Ectodermal cell (in vitro differentiated cells): Measurements from ENCODE around the gene STX17.

ENCODE experiments used
- H3K27ac ChIP-seq: 2 replicates; pipeline ENCODE4 v1.7.0; 2013; ENCODE audit warnings: mild to moderate bottlenecking, low read depth, low read length; ENCODE audit not compliant: insufficient read depth, poor library complexity, severe bottlenecking
- H3K27me3 ChIP-seq: 2 replicates; pipeline ENCODE4 v1.7.0; 2013; ENCODE audit warnings: mild to moderate bottlenecking, low read length; ENCODE audit not compliant: insufficient read depth, control insufficient read depth, poor library complexity, severe bottlenecking
- H3K36me3 ChIP-seq: one replicate; pipeline ENCODE4 v1.7.0; 2013; ENCODE audit warnings: low read length; ENCODE audit not compliant: control insufficient read depth, insufficient read depth
- H3K4me1 ChIP-seq: one replicate; pipeline ENCODE4 v1.7.0; 2013; ENCODE audit warnings: low read length; ENCODE audit not compliant: control insufficient read depth, insufficient read depth
- H3K4me3 ChIP-seq: 2 replicates; pipeline ENCODE4 v1.7.0; 2013; ENCODE audit warnings: low read depth, low read length, control low read depth; ENCODE audit not compliant: insufficient read depth
- H3K9me3 ChIP-seq: 2 replicates; pipeline ENCODE4 v1.7.0; 2013; ENCODE audit warnings: mild to moderate bottlenecking, low read length, moderate library complexity; ENCODE audit not compliant: control insufficient read depth
- WGBS, 2 experiments: methylation state at CpG; one replicate each; pipeline ENCODE4 v1.1.7; 2013; ENCODE audit warnings: missing lambda C conversion rate in 2 of 2; 5-methylcytosine and 5-hydroxymethylcytosine counted together

The STX17 gene

GRCh38 chr9:99929652-99930051, 23.2 kb downstream of the STX17 start:
- H3K27me3 ChIP-seq: no peaks in the 10 kb centered on the region
- H3K27ac ChIP-seq: no peak overlapping the region
- H3K36me3 ChIP-seq: peaks cover 10% of the 10 kb centered on the region
- WGBS, 2 experiments: 96 to 97% methylated on average over 2 of the region's 2 CpGs
- no peaks in the 10 kb centered on the region for H3K9me3 ChIP-seq
- H3K4me1 ChIP-seq: no peaks in the 10 kb centered on the region
- no peak overlapping the region for H3K4me3 ChIP-seq

- Histone ChIP-seq H3K4me1 (no peaks in the 10 kb centered on the region), H3K27me3 (no peaks in the 10 kb centered on the region), H3K36me3 (peaks cover 10% of the 10 kb centered on the region), H3K27ac (no peak overlapping the region), H3K9me3 (no peaks in the 10 kb centered on the region), H3K4me3 (no peak overlapping the region)
- 90 to 95% methylated on average over 6 of the region's 6 CpGs for WGBS, 2 experiments
Measured at GRCh38 chr9:99931155-99931840, 24.8 kb downstream of the STX17 start.

- H3K4me1 ChIP-seq: no peaks in the 10 kb centered on the region
- H3K27me3 ChIP-seq: no peaks in the 10 kb centered on the region
- H3K36me3 ChIP-seq: no peaks in the 10 kb centered on the region
- no peak overlapping the region for H3K4me3 ChIP-seq
- WGBS, 2 experiments: 87 to 91% methylated on average over 2 to 4 of the region's 4 CpGs
- H3K9me3 ChIP-seq: no peaks in the 10 kb centered on the region
- no peak overlapping the region for H3K27ac ChIP-seq
Measured at GRCh38 chr9:99936947-99937587, 30.6 kb downstream of the STX17 start.

DNA sequence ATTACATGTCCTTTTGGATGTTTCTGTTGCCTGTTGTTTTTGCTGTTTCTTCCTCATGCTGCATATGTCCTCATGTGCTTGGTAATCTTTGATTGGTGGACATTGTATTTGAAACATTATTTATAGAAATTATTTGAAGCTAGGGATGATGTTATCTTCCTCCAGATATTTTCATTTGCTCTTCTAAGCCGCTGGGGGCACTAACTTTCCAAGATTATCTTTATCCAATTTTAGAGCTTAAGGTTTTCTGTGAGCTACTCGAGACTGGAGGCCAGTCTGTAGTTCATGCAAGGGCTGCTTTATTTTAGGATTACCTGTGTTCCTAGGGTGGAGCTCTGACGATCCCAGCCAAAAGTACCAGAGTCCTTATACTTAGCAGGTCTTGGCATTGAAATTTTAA, 40.9 kb downstream of the STX17 start:
- H3K4me3 ChIP-seq: no peak overlapping the region

DNA sequence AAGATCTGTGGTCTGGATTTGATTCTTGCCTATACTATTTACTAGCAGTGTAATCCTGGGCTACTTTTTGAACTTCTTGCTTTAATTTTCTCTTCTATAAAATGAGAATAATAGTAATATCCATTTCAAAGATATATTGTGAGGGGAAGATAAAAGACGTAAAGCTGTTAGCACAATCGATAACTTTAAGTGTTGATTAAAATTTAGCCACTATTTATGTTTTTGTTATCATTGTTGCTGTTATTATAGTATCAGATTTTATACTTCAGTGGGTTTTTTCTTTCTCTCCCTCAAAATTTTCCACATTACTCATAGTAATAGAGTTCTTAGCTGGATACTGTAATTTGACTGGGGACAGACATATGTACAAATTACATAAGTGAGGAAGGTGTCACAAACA, 42.0 kb downstream of the STX17 start:
- H3K27ac ChIP-seq: no peak overlapping the region
- no peaks in the 10 kb centered on the region for H3K4me1 ChIP-seq
- no peaks in the 10 kb centered on the region for H3K36me3 ChIP-seq
- 100% methylated on average over 2 of the region's 2 CpGs; no CpG with 5 or more reads in 1 of the 2 experiments for WGBS, 2 experiments
- H3K9me3 ChIP-seq: no peaks in the 10 kb centered on the region
- no peaks in the 10 kb centered on the region for H3K27me3 ChIP-seq
- no peak overlapping the region for H3K4me3 ChIP-seq

More for the DNA sequence above, 40.9 kb downstream of the STX17 start:
- Histone ChIP-seq H3K27me3 (no peaks in the 10 kb centered on the region), H3K9me3 (no peaks in the 10 kb centered on the region), H3K36me3 (no peaks in the 10 kb centered on the region), H3K27ac (no peak overlapping the region), H3K4me1 (no peaks in the 10 kb centered on the region)
- 64 to 76% methylated on average over 2 to 3 of the region's 3 CpGs for WGBS, 2 experiments

DNA sequence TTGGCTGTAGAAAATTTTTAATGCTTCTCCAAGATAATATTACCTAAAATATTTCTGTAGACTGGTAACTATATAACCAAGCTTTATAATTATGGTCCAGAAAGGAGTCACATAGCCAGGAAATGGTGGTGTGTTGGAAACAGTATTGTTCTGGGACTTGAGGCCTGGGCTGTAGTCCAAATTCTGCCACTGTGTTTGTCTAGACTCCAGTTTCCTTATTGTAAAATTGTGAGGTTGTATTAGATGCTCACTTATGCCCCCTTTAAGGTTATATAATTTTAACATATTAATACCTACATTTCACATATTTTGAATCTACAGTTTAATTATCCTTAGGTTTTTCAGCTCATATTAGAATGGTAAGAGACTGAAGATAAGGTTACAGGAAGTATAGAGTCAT, 42.4 kb downstream of the STX17 start:
- H3K4me1 ChIP-seq: no peaks in the 10 kb centered on the region
- no peaks in the 10 kb centered on the region for H3K9me3 ChIP-seq
- no peak overlapping the region for H3K27ac ChIP-seq
- no peak overlapping the region for H3K4me3 ChIP-seq
- no peaks in the 10 kb centered on the region for H3K27me3 ChIP-seq
- H3K36me3 ChIP-seq: no peaks in the 10 kb centered on the region

DNA sequence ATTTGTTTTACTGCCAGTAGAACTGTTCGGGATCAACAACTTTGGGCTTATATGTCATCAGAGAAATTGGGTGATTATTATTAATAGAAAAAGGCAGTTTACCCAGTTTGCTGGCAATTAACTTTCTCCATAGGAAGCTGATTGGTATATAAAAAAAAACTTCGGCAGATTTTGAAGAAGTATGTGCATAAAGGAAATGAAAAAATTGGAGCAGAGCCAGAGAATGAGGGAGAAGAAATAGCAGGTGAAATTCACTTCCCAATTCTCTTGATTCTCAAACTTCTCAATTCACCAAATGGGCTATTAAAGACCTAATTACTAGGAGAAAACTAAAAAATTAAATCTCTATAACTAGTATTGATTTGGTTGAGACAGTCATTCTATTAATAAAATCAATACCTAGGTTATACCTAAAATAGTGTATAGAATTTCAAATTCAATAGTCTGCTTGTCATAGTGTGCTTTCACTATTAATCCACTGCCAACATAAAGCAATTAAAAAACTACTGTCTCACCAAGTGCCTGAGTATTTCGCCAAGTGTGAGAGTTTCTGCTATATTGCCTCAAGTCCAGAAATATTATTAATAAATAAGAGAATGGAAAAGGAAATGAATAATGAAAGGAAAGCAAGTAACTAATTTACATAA, 47.5 kb downstream of the STX17 start:
- H3K27me3 ChIP-seq: no peaks in the 10 kb centered on the region
- H3K9me3 ChIP-seq: no peaks in the 10 kb centered on the region
- H3K4me3 ChIP-seq: no peak overlapping the region
- H3K36me3 ChIP-seq: no peaks in the 10 kb centered on the region
- WGBS, 2 experiments: 84 to 98% methylated on average over 2 to 3 of the region's 3 CpGs
- H3K4me1 ChIP-seq: no peaks in the 10 kb centered on the region
- H3K27ac ChIP-seq: no peak overlapping the region

- Histone ChIP-seq H3K9me3 (no peaks in the 10 kb centered on the region), H3K27ac (no peak overlapping the region), H3K4me3 (no peak overlapping the region), H3K36me3 (no peaks in the 10 kb centered on the region), H3K4me1 (no peaks in the 10 kb centered on the region), H3K27me3 (no peaks in the 10 kb centered on the region)
- 87 to 100% methylated on average over 1 of the region's 1 CpG for WGBS, 2 experiments
Measured at GRCh38 chr9:99954819-99955218, 48.4 kb downstream of the STX17 start.

DNA sequence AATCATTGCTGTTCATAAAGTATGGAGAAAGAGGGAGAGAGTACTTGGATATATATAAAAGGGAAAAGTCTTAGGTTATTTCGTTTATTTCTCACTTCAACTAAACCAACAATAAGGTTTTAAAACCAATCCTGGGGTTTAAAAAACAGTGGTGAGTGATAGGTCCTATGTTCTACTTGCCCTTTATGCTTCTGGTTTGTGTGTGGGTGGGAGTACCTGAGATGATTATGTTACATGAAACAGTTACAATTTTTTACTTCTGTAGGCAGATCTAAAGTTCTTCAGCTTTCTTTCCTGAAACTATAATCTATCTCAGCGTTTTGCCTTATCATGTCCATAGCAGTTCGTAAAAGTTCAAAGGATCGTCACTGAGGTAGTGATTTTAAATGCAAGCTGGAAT, 49.2 kb downstream of the STX17 start:
- Histone ChIP-seq H3K27me3 (no peaks in the 10 kb centered on the region), H3K36me3 (no peaks in the 10 kb centered on the region), H3K27ac (no peak overlapping the region), H3K4me1 (no peaks in the 10 kb centered on the region), H3K9me3 (no peaks in the 10 kb centered on the region), H3K4me3 (no peak overlapping the region)
- 94 to 97% methylated on average over 3 of the region's 4 CpGs for WGBS, 2 experiments

- no peaks in the 10 kb centered on the region for H3K27me3 ChIP-seq
- 100% methylated on average over 1 of the region's 1 CpG for WGBS, 2 experiments
- no peak overlapping the region for H3K27ac ChIP-seq
Measured at GRCh38 chr9:99962680-99963261, 56.3 kb downstream of the STX17 start.

More at GRCh38 chr9:99962680-99963261, 56.3 kb downstream of the STX17 start:
- Histone ChIP-seq H3K36me3 (no peaks in the 10 kb centered on the region), H3K9me3 (no peaks in the 10 kb centered on the region), H3K4me1 (peaks cover 12% of the 10 kb centered on the region), H3K4me3 (no peak overlapping the region)
